MG63 (cell line): ENCODE data around the gene TXNRD3. TPM values are rescaled to one million over a fixed set of nuclear protein-coding genes. Genes with fewer than 3 reads are reported as not detected.
A peak's percentile ranks its signal among the peaks of the same experiment; 100 is the strongest.
"Not testable (repeated sequence)": the region's sequence is repeated elsewhere in the genome, so short reads cannot be mapped to it uniquely, and the experiment has no call there.

Experiments used
- DNase-seq: peaks from one replicate; pipeline ENCODE4 v3.0.0-alpha.2; 2020
- H3K27me3 ChIP-seq: fragments of 250-450 bp; sonication (Bioruptor Pico); 2 replicates; pipeline ENCODE4 v1.5.1; 2020; ENCODE audit warnings: mild to moderate bottlenecking, moderate library complexity
- H3K36me3 ChIP-seq: fragments of 250-450 bp; sonication (Bioruptor Pico); 2 replicates; pipeline ENCODE4 v1.5.1; 2020; ENCODE audit warnings: mild to moderate bottlenecking, moderate library complexity
- H3K4me3 ChIP-seq: fragments of 250-450 bp; sonication (Bioruptor Pico); 2 replicates; pipeline ENCODE4 v1.5.1; 2020; ENCODE audit warnings: mild to moderate bottlenecking, moderate library complexity
- H3K9me3 ChIP-seq: fragments of 250-450 bp; sonication (Bioruptor Pico); 2 replicates; pipeline ENCODE4 v1.5.1; 2020; ENCODE audit warnings: mild to moderate bottlenecking, moderate library complexity
- total RNA-seq: library from RNA; depleted of rRNA; stranded (reverse); fragments of >200 nt; shearing (Covaris generic); gene quantifications from 2 replicates; pipeline ENCODE4 v1.2.3, GENCODE V29; 2014; ENCODE audit warnings: low replicate concordance

TXNRD3 gene
- total RNA-seq, 1 experiment from 2014 or later, result 11.4 TPM

- DNase-seq, result no peak
- Histone ChIP-seq H3K9me3 (peaks cover 3% of the 10 kb centered on the region), H3K36me3 (peaks cover 12% of the 10 kb centered on the region), H3K27me3 (no peaks in the 10 kb centered on the region), H3K4me3 (no peak overlapping the region)
These were observed 33.1 kb downstream of the TXNRD3 start for GRCh38 chr3:126621627-126622345.

GRCh38 chr3:126621171-126621570, 33.8 kb downstream of the TXNRD3 start:
- Histone ChIP-seq H3K9me3 (peaks cover 3% of the 10 kb centered on the region), H3K36me3 (peaks cover 12% of the 10 kb centered on the region), H3K27me3 (no peaks in the 10 kb centered on the region), H3K4me3 (no peak overlapping the region)
- peak; percentile 77 for DNase-seq

DNA sequence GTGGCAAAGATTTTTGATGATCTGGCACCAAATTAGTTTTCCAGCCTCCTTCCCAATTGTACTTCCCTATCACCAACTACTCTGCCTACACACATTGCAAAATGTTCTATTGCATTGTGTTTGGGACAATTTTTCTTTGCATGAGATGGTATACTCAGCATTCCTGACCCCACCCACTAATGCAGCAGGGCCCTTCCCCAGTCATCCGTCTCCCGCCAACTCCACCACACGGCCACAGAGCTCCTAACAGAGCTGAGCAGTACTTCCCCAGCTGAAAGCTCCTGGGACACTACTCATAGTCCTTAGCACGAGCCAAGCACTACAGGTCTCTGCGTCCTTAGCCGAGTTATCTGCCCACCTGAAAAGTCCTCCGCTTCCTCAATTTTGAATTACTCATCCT, 34.2 kb downstream of the TXNRD3 start:
- H3K9me3 ChIP-seq, result peaks cover 3% of the 10 kb centered on the region
- peaks cover 12% of the 10 kb centered on the region for H3K36me3 ChIP-seq
- peak; percentile 38 for DNase-seq
- H3K4me3 ChIP-seq, result no peak overlapping the region
- no peaks in the 10 kb centered on the region for H3K27me3 ChIP-seq

DNA sequence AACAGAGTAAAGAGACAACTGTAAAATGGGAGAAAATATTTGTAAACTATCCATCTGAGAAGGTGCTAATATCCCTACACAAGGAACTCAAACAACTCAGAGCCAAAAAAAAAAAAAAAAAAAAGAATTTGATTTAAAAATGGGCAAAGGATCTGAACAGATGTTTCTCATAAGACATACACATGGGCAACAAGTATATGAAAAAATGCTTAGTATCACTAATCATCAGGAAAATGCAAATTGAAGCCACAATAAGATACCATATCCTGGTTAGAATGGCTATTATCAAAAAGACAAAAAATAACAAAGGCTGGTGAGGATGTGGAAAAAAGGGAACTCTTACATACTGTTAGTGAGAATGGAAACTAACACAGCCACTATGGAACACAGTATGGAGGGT, 36.2 kb downstream of the TXNRD3 start:
- peaks cover 3% of the 10 kb centered on the region for H3K9me3 ChIP-seq
- no peaks in the 10 kb centered on the region for H3K27me3 ChIP-seq
- no peak overlapping the region for H3K4me3 ChIP-seq
- DNase-seq, result no peak
- H3K36me3 ChIP-seq, result peaks cover 12% of the 10 kb centered on the region

GRCh38 chr3:126618021-126618420, 36.9 kb downstream of the TXNRD3 start:
- H3K9me3 ChIP-seq, result peaks cover 3% of the 10 kb centered on the region
- H3K27me3 ChIP-seq, result no peaks in the 10 kb centered on the region
- H3K4me3 ChIP-seq, result no peak overlapping the region
- peaks cover 15% of the 10 kb centered on the region for H3K36me3 ChIP-seq
- DNase-seq, result no peak

- H3K36me3 ChIP-seq, result peaks cover 16% of the 10 kb centered on the region
- peaks cover 3% of the 10 kb centered on the region for H3K9me3 ChIP-seq
- no peaks in the 10 kb centered on the region for H3K27me3 ChIP-seq
- no peak for DNase-seq
- no peak overlapping the region for H3K4me3 ChIP-seq
These were observed 37.4 kb downstream of the TXNRD3 start for GRCh38 chr3:126617571-126617970.

DNA sequence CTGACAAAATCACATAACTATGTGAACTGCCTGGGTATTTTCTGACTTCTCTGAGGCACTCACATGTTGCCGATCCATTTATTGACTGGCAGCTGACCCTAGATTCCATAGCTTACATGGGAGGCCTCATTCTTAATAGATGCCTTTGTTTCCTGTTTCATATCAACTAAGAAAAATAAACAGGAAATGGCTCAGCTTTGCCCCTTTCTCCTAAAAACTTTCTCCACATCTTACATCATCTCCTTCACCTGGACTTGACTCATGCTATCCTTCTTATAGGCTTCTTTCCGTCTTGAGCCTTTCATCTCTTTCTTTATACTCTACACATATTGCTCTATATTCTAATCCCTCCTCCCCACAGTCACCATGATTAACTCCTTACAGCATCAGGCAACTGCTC, 38.0 kb downstream of the TXNRD3 start:
- Histone ChIP-seq H3K9me3 (peaks cover 3% of the 10 kb centered on the region), H3K27me3 (no peaks in the 10 kb centered on the region), H3K4me3 (no peak overlapping the region), H3K36me3 (peaks cover 12% of the 10 kb centered on the region)
- no peak for DNase-seq

DNA sequence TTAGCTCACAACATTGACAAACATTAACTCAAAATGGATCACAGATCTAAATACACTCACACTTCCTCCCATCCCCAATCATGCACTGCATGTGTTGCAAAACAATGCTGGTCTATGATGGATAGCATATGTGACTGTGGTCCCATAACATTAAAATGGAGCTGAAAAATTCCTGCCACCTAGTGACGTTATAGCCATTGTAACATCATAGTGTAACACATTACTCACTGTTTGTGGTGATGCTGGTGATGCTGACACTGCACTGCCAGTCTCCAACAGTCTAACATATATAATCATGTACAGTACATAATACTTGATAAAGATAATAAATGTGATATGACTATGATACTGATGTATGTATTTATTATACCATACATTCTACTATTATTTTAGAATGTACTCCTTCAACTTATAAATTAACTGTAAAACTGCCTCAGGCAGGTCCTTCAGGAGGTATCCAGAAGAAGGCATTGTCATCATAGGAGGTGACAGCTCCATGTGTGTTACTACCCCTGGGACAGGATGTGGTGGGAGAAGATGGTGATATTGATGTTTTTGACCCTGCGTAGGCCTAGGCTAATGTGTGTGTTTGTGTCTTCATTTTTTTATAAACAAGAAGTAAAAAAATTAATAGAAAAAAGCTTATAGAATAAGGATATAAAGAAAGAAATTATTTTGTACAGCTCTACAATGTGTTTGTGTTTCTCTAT, 41.3 kb downstream of the TXNRD3 start:
- no peak overlapping the region for H3K4me3 ChIP-seq
- DNase-seq, result no peak
- H3K36me3 ChIP-seq, result peaks cover 29% of the 10 kb centered on the region
- H3K27me3 ChIP-seq, result no peaks in the 10 kb centered on the region
- peaks cover 3% of the 10 kb centered on the region for H3K9me3 ChIP-seq

- H3K36me3 ChIP-seq, result peaks cover 31% of the 10 kb centered on the region
- H3K9me3 ChIP-seq, result no peaks in the 10 kb centered on the region
- DNase-seq, result no peak
- H3K4me3 ChIP-seq, result no peak overlapping the region
- H3K27me3 ChIP-seq, result no peaks in the 10 kb centered on the region
These were observed 42.3 kb downstream of the TXNRD3 start for GRCh38 chr3:126612479-126613205.

DNA sequence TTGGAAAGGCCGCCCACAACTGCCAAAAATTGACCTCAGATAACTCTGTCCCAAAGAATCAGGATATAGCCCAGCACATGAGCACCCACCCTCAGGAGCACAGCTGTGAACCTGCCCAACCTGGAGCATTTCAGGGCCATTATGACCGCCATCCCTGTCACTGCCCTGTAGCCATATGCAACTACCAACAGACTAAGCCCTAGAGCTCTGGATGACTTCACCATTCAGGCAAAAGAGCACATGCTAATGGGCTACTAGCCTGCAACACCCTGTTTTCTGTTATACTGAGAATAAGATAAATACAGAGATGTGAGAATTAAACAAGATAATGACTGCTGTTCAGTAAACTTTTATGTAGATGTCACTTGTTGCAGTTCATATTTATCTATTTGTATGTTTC, 45.0 kb downstream of the TXNRD3 start:
- Histone ChIP-seq H3K4me3 (no peak overlapping the region), H3K9me3 (no peaks in the 10 kb centered on the region), H3K27me3 (no peaks in the 10 kb centered on the region), H3K36me3 (peaks cover 45% of the 10 kb centered on the region)
- DNase-seq, result no peak

DNA sequence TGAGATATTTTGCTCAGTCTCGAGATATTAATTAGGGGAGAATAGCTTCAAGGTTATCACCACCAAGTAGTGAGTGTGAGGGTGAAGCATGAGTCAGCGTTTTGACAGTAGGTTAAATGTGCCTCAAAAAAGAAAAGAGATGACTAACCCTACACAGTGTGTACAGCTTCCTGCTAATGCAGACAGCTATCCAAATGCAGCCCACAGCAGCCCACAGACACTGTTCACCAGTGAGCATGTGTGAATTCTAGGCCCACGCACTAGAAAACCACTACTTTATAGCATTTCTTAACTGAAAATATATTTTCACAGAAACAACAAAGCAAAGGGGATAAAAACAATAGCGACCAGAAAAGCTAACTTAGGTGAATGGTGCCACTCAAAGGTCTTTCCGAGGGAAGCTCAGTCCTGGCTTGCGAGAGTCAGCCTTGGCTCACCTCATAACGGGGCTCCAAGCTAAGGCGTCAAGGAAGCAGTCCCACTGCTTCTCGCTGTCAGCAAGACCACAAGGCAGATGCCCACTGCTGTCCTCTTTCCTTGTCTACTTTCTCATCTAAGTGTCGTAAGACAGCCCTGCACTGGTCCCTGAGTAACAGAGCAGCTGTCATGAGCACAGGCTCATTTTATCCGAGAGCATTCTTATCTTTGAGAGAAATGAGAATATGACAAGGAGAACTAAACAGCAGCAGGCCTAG, 47.6 kb downstream of the TXNRD3 start:
- Histone ChIP-seq H3K4me3 (no peak overlapping the region), H3K36me3 (peaks cover 50% of the 10 kb centered on the region), H3K9me3 (no peaks in the 10 kb centered on the region), H3K27me3 (no peaks in the 10 kb centered on the region)
- DNase-seq, result peak; percentile 15

- H3K9me3 ChIP-seq, result no peaks in the 10 kb centered on the region
- H3K4me3 ChIP-seq, result no peak overlapping the region
- no peak for DNase-seq
- peaks cover 49% of the 10 kb centered on the region for H3K36me3 ChIP-seq
- no peaks in the 10 kb centered on the region for H3K27me3 ChIP-seq
These were observed 48.9 kb downstream of the TXNRD3 start for GRCh38 chr3:126606001-126606400.

GRCh38 chr3:126604691-126605090, 50.2 kb downstream of the TXNRD3 start:
- no peaks in the 10 kb centered on the region for H3K9me3 ChIP-seq
- peaks cover 40% of the 10 kb centered on the region for H3K36me3 ChIP-seq
- no peak for DNase-seq
- no peaks in the 10 kb centered on the region for H3K27me3 ChIP-seq
- H3K4me3 ChIP-seq, result no peak overlapping the region

DNA sequence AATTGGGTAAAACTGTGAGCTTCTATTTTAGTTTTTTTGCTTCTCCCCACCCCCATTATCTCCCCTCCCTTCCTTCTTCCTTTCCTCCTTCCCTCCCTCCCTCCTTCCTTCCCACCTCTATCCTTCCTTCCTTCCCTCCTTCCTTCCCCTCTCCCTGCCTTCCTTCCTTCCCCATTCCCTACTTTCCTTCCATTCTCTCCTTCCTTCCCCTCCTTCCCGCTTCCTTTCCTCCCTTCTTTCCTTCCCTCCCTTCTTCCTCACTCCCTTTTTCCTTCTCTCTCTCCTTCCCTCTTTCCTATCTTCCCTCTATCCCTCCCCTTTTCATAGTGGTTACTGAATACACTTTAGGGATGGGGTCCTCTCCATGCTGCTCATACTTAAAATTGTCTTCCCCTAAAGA, 55.8 kb downstream of the TXNRD3 start:
- Histone ChIP-seq H3K27me3 (no peaks in the 10 kb centered on the region), H3K36me3 (peaks cover 3% of the 10 kb centered on the region), H3K4me3 (no peak overlapping the region), H3K9me3 (peaks cover 16% of the 10 kb centered on the region)
- no peak for DNase-seq

GRCh38 chr3:126595479-126595878, 59.4 kb downstream of the TXNRD3 start:
- peaks cover 30% of the 10 kb centered on the region for H3K9me3 ChIP-seq
- not testable (repeated sequence) for H3K36me3 ChIP-seq, DNase-seq, H3K27me3 ChIP-seq, H3K4me3 ChIP-seq

DNA sequence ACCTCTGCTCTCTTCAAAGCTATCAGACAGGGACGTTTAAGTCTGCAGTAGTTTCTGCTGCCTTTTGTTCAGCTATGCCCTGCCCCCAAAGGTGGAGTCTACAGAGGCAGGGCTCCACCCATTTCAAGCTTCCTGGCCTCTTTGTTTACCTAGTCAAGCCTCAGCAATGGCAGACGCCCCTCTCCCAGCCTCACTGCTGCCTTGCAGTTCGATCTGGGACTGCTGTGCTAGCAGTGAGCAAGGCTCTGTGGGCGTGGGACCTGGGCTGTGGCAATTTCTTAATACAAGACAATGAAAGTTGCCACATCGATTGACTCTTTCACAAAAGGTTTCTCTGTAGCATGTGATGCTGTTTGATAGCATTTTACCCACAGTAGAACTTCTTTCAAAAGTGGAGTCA, 63.4 kb downstream of the TXNRD3 start:
- H3K4me3 ChIP-seq, H3K36me3 ChIP-seq, H3K27me3 ChIP-seq, DNase-seq: not testable (repeated sequence)
- H3K9me3 ChIP-seq, result peaks cover 48% of the 10 kb centered on the region

DNA sequence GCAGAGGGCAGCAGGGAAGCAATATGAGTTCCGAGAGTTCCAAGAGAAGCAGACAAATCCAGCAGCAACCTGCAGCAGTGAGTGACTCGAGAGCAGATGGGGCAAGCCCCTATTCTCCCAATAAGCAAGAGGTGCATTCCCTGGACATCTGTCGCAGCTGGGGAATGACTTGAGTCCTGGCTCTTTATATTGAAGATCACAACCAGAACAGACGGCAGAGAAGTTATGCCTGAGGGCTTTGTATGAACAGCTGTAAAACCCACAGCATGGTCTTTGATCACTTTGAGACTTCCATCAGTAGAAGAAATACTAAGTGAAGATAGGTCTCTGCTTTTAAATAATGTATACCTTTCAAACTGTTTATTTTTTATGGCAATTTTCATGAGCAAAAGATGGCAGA, 72.6 kb downstream of the TXNRD3 start:
- no peaks in the 10 kb centered on the region for H3K27me3 ChIP-seq
- peaks cover 15% of the 10 kb centered on the region for H3K9me3 ChIP-seq
- H3K36me3 ChIP-seq, result no peaks in the 10 kb centered on the region
- no peak overlapping the region for H3K4me3 ChIP-seq
- DNase-seq, result no peak
